Measurements from ENCODE around the gene GRIK5.
"Not testable (repeated sequence)": the region's sequence is repeated elsewhere in the genome, so short reads cannot be mapped to it uniquely, and the experiment has no call there.

DNA sequence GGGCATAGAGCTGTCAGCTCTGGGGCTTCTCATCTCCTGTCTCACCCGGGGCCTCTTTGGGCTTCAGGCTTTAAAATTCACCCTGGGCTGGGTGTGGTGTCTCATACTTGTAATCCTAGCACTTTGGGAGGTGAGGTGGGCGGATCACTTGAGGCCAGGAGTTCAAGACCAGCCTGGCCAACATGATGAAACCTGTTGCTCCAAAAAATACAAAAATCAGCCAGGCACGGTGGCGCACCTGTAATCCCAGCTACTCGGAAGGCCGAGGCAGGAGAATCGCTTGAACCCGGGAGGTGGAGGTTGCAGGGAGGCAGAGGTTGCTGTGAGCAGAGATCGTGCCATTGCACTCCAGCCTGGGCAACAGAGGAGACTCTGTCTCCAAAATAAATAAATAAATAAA, 29.5 kb downstream of the GRIK5 start:
- TF ChIP-seq EZH2 (IDR thresholded peaks at IDR 0.05; ENCODE audit: borderline replicate concordance, low read depth, low read length, severe bottlenecking) = not testable (repeated sequence)
- TF ChIP-seq, protein P1, sequence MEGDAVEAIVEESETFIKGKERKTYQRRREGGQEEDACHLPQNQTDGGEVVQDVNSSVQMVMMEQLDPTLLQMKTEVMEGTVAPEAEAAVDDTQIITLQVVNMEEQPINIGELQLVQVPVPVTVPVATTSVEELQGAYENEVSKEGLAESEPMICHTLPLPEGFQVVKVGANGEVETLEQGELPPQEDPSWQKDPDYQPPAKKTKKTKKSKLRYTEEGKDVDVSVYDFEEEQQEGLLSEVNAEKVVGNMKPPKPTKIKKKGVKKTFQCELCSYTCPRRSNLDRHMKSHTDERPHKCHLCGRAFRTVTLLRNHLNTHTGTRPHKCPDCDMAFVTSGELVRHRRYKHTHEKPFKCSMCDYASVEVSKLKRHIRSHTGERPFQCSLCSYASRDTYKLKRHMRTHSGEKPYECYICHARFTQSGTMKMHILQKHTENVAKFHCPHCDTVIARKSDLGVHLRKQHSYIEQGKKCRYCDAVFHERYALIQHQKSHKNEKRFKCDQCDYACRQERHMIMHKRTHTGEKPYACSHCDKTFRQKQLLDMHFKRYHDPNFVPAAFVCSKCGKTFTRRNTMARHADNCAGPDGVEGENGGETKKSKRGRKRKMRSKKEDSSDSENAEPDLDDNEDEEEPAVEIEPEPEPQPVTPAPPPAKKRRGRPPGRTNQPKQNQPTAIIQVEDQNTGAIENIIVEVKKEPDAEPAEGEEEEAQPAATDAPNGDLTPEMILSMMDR (IDR thresholded peaks at IDR 0.05; ENCODE audit: borderline replicate concordance, extremely low read depth, low read length, poor library complexity, severe bottlenecking) = not testable (repeated sequence)
